H9 (cell line): ENCODE data around the gene XPO1. TPM values are rescaled to one million over a fixed set of nuclear protein-coding genes. Genes with fewer than 3 reads are reported as not detected.
"Not testable (repeated sequence)": the region's sequence is repeated elsewhere in the genome, so short reads cannot be mapped to it uniquely, and the experiment has no call there.

Source experiments
- DNase-seq: peaks from one replicate; pipeline ENCODE4 v3.0.0-alpha.2; 2017
- H2AFZ ChIP-seq: one replicate; pipeline ENCODE4 v1.6.1; 2013; ENCODE audit warnings: mild to moderate bottlenecking, low read length, control low read depth, moderate library complexity
- H2AK5ac ChIP-seq: 2 replicates; pipeline ENCODE4 v1.6.1; 2013; ENCODE audit warnings: low read length, control low read depth, mixed read lengths; ENCODE audit not compliant: insufficient read length
- H2BK120ac ChIP-seq: one replicate; pipeline ENCODE4 v1.6.1; 2013; ENCODE audit warnings: low read depth, mild to moderate bottlenecking, low read length, control low read depth, inconsistent platforms; ENCODE audit not compliant: poor library complexity, severe bottlenecking
- H2BK12ac ChIP-seq: 2 replicates; pipeline ENCODE4 v1.6.1; 2013; ENCODE audit warnings: low read length, control low read depth, mixed read lengths, low read depth; ENCODE audit not compliant: insufficient read length
- H2BK15ac ChIP-seq: 2 replicates; pipeline ENCODE4 v1.6.1; 2013; ENCODE audit warnings: low read depth, low read length, control low read depth
- H2BK20ac ChIP-seq: one replicate; pipeline ENCODE4 v1.6.1; 2013; ENCODE audit warnings: low read depth, mild to moderate bottlenecking, low read length, control low read depth, inconsistent platforms; ENCODE audit not compliant: poor library complexity, severe bottlenecking
- H2BK5ac ChIP-seq: 2 replicates; pipeline ENCODE4 v1.6.1; 2013; ENCODE audit warnings: low read length, control low read depth, mixed read lengths; ENCODE audit not compliant: insufficient read length
- H3K14ac ChIP-seq: 2 replicates; pipeline ENCODE4 v1.6.1; 2013; ENCODE audit warnings: low read length, control low read depth; ENCODE audit not compliant: insufficient read depth
- H3K18ac ChIP-seq: 2 replicates; pipeline ENCODE4 v1.6.1; 2013; ENCODE audit warnings: low read depth, mild to moderate bottlenecking, mixed read lengths, low read length, control low read depth; ENCODE audit not compliant: insufficient read length
- H3K23ac ChIP-seq: 2 replicates; pipeline ENCODE4 v1.6.1; 2013; ENCODE audit warnings: low read length, control low read depth, mixed read lengths, low read depth; ENCODE audit not compliant: insufficient read length
- H3K23me2 ChIP-seq: 2 replicates; pipeline ENCODE4 v1.6.1; 2013; ENCODE audit warnings: low read depth, mild to moderate bottlenecking, mixed read lengths, low read length, control low read depth; ENCODE audit not compliant: insufficient read length, poor library complexity, severe bottlenecking
- H3K27ac ChIP-seq: 2 replicates; pipeline ENCODE4 v1.5.1; 2013; ENCODE audit warnings: low read length, control low read depth, mixed read lengths, low read depth; ENCODE audit not compliant: insufficient read length
- H3K27me3 ChIP-seq: 2 replicates; pipeline ENCODE4 v1.6.1; 2013; ENCODE audit warnings: low read length, control low read depth, inconsistent platforms; ENCODE audit not compliant: insufficient read depth
- H3K4ac ChIP-seq: 2 replicates; pipeline ENCODE4 v1.6.1; 2013; ENCODE audit warnings: low read depth, mild to moderate bottlenecking, control low read depth, inconsistent platforms, low read length, moderate library complexity
- H3K4me1 ChIP-seq: 2 replicates; pipeline ENCODE4 v1.6.1; 2013; ENCODE audit warnings: low read length, control low read depth, inconsistent platforms; ENCODE audit not compliant: insufficient read depth
- H3K4me2 ChIP-seq: 2 replicates; pipeline ENCODE4 v1.6.1; 2013; ENCODE audit warnings: low read length, control low read depth, mixed read lengths; ENCODE audit not compliant: insufficient read length, insufficient read depth
- H3K56ac ChIP-seq: 2 replicates; pipeline ENCODE4 v1.6.1; 2013; ENCODE audit warnings: low read depth, mild to moderate bottlenecking, mixed read lengths, low read length, control low read depth; ENCODE audit not compliant: insufficient read length
- H3K79me1 ChIP-seq: 2 replicates; pipeline ENCODE4 v1.6.1; 2013; ENCODE audit warnings: low read depth, mild to moderate bottlenecking, moderate library complexity, low read length, control low read depth, inconsistent platforms; ENCODE audit not compliant: insufficient read depth, poor library complexity, severe bottlenecking
- H3K79me2 ChIP-seq: 2 replicates; pipeline ENCODE4 v1.6.1; 2013; ENCODE audit warnings: low read length, control low read depth, inconsistent platforms; ENCODE audit not compliant: insufficient read depth
- H3K9ac ChIP-seq: 2 replicates; pipeline ENCODE4 v1.6.1; 2013; ENCODE audit warnings: low read length, control low read depth, mixed read lengths; ENCODE audit not compliant: insufficient read length; ENCODE audit errors: extremely low read depth
- H3K9me3 ChIP-seq: one replicate; pipeline ENCODE4 v1.6.1; 2013; ENCODE audit warnings: low read depth, low read length, inconsistent platforms; ENCODE audit not compliant: control insufficient read depth
- H3T11ph ChIP-seq: one replicate; pipeline ENCODE4 v1.6.1; 2013; ENCODE audit warnings: mild to moderate bottlenecking, low read length, control low read depth, inconsistent platforms
- H4K20me1 ChIP-seq: one replicate; pipeline ENCODE4 v1.6.1; 2013; ENCODE audit not compliant: control insufficient read depth, insufficient read length, insufficient read depth
- H4K5ac ChIP-seq: 2 replicates; pipeline ENCODE4 v1.6.1; 2013; ENCODE audit warnings: low read depth, mild to moderate bottlenecking, mixed read lengths, low read length, control low read depth; ENCODE audit not compliant: insufficient read length
- H4K8ac ChIP-seq: replicated peaks from 2 replicates; pipeline ENCODE4 v1.6.1; 2013; ENCODE audit warnings: low read length, control low read depth, mixed read lengths, low read depth; ENCODE audit not compliant: insufficient read length
- H4K91ac ChIP-seq: 2 replicates; pipeline ENCODE4 v1.6.1; 2013; ENCODE audit warnings: low read depth, mild to moderate bottlenecking, moderate library complexity, mixed read lengths, low read length, control low read depth; ENCODE audit not compliant: insufficient read length
- H3K27ac Mint-ChIP-seq, 3 experiments: 2 replicates in 2 of 3; 3 replicates in 1 of 3; pipeline ENCODE4 v1.8.0; 2020 to 2021; ENCODE audit warnings: mixed read lengths in 3 of 3, mild to moderate bottlenecking in 1 of 3, moderate library complexity in 1 of 3
- H3K27me3 Mint-ChIP-seq: 2 replicates; pipeline ENCODE4 v1.8.0; 2021; ENCODE audit warnings: low read depth, mild to moderate bottlenecking, moderate library complexity, mixed read lengths
- H3K36me3 Mint-ChIP-seq, 3 experiments: 2 replicates in 2 of 3; 3 replicates in 1 of 3; pipeline ENCODE4 v1.8.0; 2020 to 2021; ENCODE audit warnings: low read depth in 3 of 3, mixed read lengths in 3 of 3; ENCODE audit not compliant: insufficient read depth in 1 of 3
- H3K4me1 Mint-ChIP-seq, 2 experiments: 2 replicates each; pipeline ENCODE4 v1.8.0; 2020; ENCODE audit warnings: mixed read lengths in 2 of 2
- H3K4me3 Mint-ChIP-seq, 2 experiments: 2 replicates in 1 of 2; 3 replicates in 1 of 2; pipeline ENCODE4 v1.8.0; 2020 to 2021; ENCODE audit warnings: mild to moderate bottlenecking in 2 of 2, mixed read lengths in 2 of 2, moderate library complexity in 1 of 2
- H3K9me3 Mint-ChIP-seq, 2 experiments: 2 replicates in 1 of 2; 3 replicates in 1 of 2; pipeline ENCODE4 v1.8.0; 2020; ENCODE audit warnings: mild to moderate bottlenecking in 2 of 2, mixed read lengths in 2 of 2, moderate library complexity in 1 of 2
- CTCF ChIP-seq: fragments of 200-600 bp; sonication (generic); conservative IDR thresholded peaks from 3 replicates; pipeline ENCODE4 v1.8.0; 2021; ENCODE audit warnings: antibody characterized with exemption, mild to moderate bottlenecking
- WGBS: extraction: QIAGEN DNeasy Blood & Tissue Kit; methylation state at CpG from one replicate; pipeline ENCODE4 v1.1.7; 2013; ENCODE audit warnings: missing lambda C conversion rate, low lambda C conversion rate, mixed read lengths; ENCODE audit not compliant: insufficient read length; ENCODE audit errors: extremely low coverage; 5-methylcytosine and 5-hydroxymethylcytosine counted together
- total RNA-seq: library from RNA; stranded (reverse); gene quantifications from 2 replicates; pipeline ENCODE4 v1.2.1, GENCODE V29; 2021

The XPO1 gene
- total RNA-seq, 1 experiment from 2014 or later, result 320 TPM

GRCh38 chr2:61469424-61470121, 68.6 kb downstream of the XPO1 start:
- peaks cover 7% of the 10 kb centered on the region for H3K23me2 ChIP-seq
- H3K23ac ChIP-seq, result no peak overlapping the region
- peak overlapping the region; percentile 29 for H3K27ac ChIP-seq
- no peak overlapping the region for H4K91ac ChIP-seq
- H3T11ph ChIP-seq, result no peak overlapping the region
- no peak overlapping the region for H2BK12ac ChIP-seq
- H3K14ac ChIP-seq, result peak overlapping the region; percentile 37; the same call in 1 of the 2 replicates
- H3K27me3 ChIP-seq, result no peaks in the 10 kb centered on the region
- no peak overlapping the region for H4K5ac ChIP-seq
- H3K4me2 ChIP-seq, result peak overlapping the region; percentile 85
- no peaks in the 10 kb centered on the region for H3K9me3 ChIP-seq
- H3K27ac Mint-ChIP-seq, result peak overlapping the region; percentile 98 to 99 (median 99)
- no peak for DNase-seq
- no peaks in the 10 kb centered on the region for H4K20me1 ChIP-seq
- H2BK120ac ChIP-seq, result no peak overlapping the region
- peaks cover 2% of the 10 kb centered on the region for H3K79me1 ChIP-seq
- no peaks in the 10 kb centered on the region; the same call in 1 of the 2 replicates for H3K4me1 ChIP-seq
- H3K4me1 Mint-ChIP-seq, result peaks cover 28 to 32% of the 10 kb centered on the region in 2 experiments
- H3K36me3 Mint-ChIP-seq, result peaks cover 6 to 26% (median 25%) of the 10 kb centered on the region in 3 experiments
- H4K8ac ChIP-seq, result no peak overlapping the region
- H3K56ac ChIP-seq, result no peak overlapping the region
- no peak overlapping the region for H2BK5ac ChIP-seq
- peaks cover 40% of the 10 kb centered on the region; the same call in 1 of the 2 replicates for H3K79me2 ChIP-seq
- no CpG with 5 or more reads among the region's 8 CpGs for WGBS
- H2BK20ac ChIP-seq, result no peak overlapping the region
- no peaks in the 10 kb centered on the region for H3K27me3 Mint-ChIP-seq
- H2AFZ ChIP-seq, result no peak overlapping the region
- H3K18ac ChIP-seq, result no peak overlapping the region
- TF ChIP-seq CTCF, result no peak
- no peaks in the 10 kb centered on the region; a peak in 1 of 5 replicates for H3K9me3 Mint-ChIP-seq
- H2AK5ac ChIP-seq, result no peak overlapping the region
- no peak overlapping the region for H2BK15ac ChIP-seq
- peak overlapping the region; percentile 92 for H3K9ac ChIP-seq
- no peak overlapping the region for H3K4ac ChIP-seq
- H3K4me3 Mint-ChIP-seq, result peak overlapping the region; percentile 93 to 96

- not testable (repeated sequence) for H3K9me3 ChIP-seq, H3K4me1 ChIP-seq, H3K56ac ChIP-seq, H2AFZ ChIP-seq, H2BK120ac ChIP-seq, H4K20me1 ChIP-seq, H3K27ac ChIP-seq, H3K4me3 Mint-ChIP-seq, H3K79me1 ChIP-seq, H2BK5ac ChIP-seq, H3K14ac ChIP-seq, H4K8ac ChIP-seq, H2AK5ac ChIP-seq, H3K9me3 Mint-ChIP-seq, DNase-seq, H2BK20ac ChIP-seq, H3K4me2 ChIP-seq, H3K4ac ChIP-seq, H3K23ac ChIP-seq, H2BK12ac ChIP-seq, H2BK15ac ChIP-seq, H3K18ac ChIP-seq, H3T11ph ChIP-seq, H3K9ac ChIP-seq, H4K5ac ChIP-seq, H4K91ac ChIP-seq, H3K23me2 ChIP-seq, H3K27me3 Mint-ChIP-seq, H3K27me3 ChIP-seq
- peaks cover 3 to 20% (median 19%) of the 10 kb centered on the region in 3 experiments; a peak in 6 of 7 replicates for H3K36me3 Mint-ChIP-seq
- peaks cover 45% of the 10 kb centered on the region; the same call in 1 of the 2 replicates for H3K79me2 ChIP-seq
- peaks cover 37 to 44% of the 10 kb centered on the region in 2 experiments for H3K4me1 Mint-ChIP-seq
- WGBS, result no CpG with 5 or more reads among the region's 10 CpGs
- H3K27ac Mint-ChIP-seq, result peak overlapping the region in 1 of 3 experiments; percentile 91; a peak in 1 of 7 replicates
These were observed 69.9 kb downstream of the XPO1 start for GRCh38 chr2:61468231-61468630.
